Right atrium auricular region (tissue), 2 donors: ENCODE results near the gene CCIN. TPM values are rescaled to one million over a fixed set of nuclear protein-coding genes. Genes with fewer than 3 reads are reported as not detected.

Experiments used
- DNase-seq: peaks from one replicate; pipeline ENCODE4 v3.0.0-alpha.2; 2019; ENCODE audit warnings: low spot score
- H3K27ac ChIP-seq, 2 donors: fragments of 200-600 bp; sonication (generic); 1 replicate in 1 of 2; 2 replicates in 1 of 2; pipeline ENCODE4 v1.5.1; 2016 to 2019
- H3K27me3 ChIP-seq, 2 donors: fragments of 200-600 bp; sonication (generic); one replicate each; pipeline versions ENCODE4 v1.5.1 to v1.6.0; 2017 to 2019
- H3K36me3 ChIP-seq: fragments of 200-600 bp; sonication (generic); one replicate; pipeline ENCODE4 v1.5.1; 2016
- H3K4me1 ChIP-seq, 2 donors: fragments of 200-600 bp; sonication (generic); one replicate each; pipeline versions ENCODE4 v1.5.1 to v1.6.0; 2017 to 2019
- H3K4me3 ChIP-seq, 2 donors: fragments of 200-600 bp; sonication (generic); 1 replicate in 1 of 2; 2 replicates in 1 of 2; pipeline ENCODE4 v1.5.1; 2017 to 2019; ENCODE audit warnings: mild to moderate bottlenecking in 1 of 2, moderate library complexity in 1 of 2
- H3K9me3 ChIP-seq, 2 donors: fragments of 200-600 bp; sonication (generic); one replicate each; pipeline ENCODE4 v1.5.1; 2019
- total RNA-seq, 2 donors: library from RNA; depleted of rRNA; stranded (reverse); fragments of >200 nt; gene quantifications; one replicate each; pipeline ENCODE4 v1.1.0, GENCODE V29; 2016
- TF ChIP-seq, protein P1 (sequence below), 2 donors: fragments of 200-600 bp; sonication (generic); IDR thresholded peaks; one replicate each; pipeline ENCODE4 v1.5.1; 2019; ENCODE audit warnings: antibody characterized with exemption in 2 of 2

The CCIN gene
- total RNA-seq, 2 donors from 2014 or later: not detected

DNA sequence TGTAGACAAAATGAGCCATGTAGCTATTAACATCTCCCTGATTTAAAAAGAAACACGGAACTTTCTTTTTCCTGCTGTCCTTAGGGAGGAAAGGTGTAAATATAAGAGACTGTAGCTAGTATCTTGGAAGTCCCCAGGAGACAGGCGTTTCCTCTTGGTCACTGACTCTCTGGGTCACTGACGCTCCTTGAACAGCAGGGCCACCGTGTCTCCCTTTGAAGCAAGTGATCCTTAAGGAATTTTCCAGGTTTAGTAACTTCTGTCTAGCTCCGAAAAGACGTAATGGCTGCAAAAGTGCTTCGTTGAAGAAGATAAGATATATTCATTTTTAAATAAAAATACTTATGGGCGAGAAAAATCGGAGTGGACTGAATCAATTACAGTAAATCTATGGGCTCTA, 20.8 kb downstream of the CCIN start:
- H3K36me3 ChIP-seq: no peaks in the 10 kb centered on the region
- peaks cover 0 to 40% of the 10 kb centered on the region in 2 donors for H3K4me1 ChIP-seq
- TF ChIP-seq, protein P1, sequence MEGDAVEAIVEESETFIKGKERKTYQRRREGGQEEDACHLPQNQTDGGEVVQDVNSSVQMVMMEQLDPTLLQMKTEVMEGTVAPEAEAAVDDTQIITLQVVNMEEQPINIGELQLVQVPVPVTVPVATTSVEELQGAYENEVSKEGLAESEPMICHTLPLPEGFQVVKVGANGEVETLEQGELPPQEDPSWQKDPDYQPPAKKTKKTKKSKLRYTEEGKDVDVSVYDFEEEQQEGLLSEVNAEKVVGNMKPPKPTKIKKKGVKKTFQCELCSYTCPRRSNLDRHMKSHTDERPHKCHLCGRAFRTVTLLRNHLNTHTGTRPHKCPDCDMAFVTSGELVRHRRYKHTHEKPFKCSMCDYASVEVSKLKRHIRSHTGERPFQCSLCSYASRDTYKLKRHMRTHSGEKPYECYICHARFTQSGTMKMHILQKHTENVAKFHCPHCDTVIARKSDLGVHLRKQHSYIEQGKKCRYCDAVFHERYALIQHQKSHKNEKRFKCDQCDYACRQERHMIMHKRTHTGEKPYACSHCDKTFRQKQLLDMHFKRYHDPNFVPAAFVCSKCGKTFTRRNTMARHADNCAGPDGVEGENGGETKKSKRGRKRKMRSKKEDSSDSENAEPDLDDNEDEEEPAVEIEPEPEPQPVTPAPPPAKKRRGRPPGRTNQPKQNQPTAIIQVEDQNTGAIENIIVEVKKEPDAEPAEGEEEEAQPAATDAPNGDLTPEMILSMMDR (IDR thresholded peaks at IDR 0.05): no peak
- peak overlapping the region; percentile 85 to 91 for H3K27ac ChIP-seq
- peak overlapping the region; percentile 85 to 98 for H3K4me3 ChIP-seq
- no peaks in the 10 kb centered on the region for H3K9me3 ChIP-seq
- DNase-seq: no peak
- no peaks in the 10 kb centered on the region for H3K27me3 ChIP-seq

DNA sequence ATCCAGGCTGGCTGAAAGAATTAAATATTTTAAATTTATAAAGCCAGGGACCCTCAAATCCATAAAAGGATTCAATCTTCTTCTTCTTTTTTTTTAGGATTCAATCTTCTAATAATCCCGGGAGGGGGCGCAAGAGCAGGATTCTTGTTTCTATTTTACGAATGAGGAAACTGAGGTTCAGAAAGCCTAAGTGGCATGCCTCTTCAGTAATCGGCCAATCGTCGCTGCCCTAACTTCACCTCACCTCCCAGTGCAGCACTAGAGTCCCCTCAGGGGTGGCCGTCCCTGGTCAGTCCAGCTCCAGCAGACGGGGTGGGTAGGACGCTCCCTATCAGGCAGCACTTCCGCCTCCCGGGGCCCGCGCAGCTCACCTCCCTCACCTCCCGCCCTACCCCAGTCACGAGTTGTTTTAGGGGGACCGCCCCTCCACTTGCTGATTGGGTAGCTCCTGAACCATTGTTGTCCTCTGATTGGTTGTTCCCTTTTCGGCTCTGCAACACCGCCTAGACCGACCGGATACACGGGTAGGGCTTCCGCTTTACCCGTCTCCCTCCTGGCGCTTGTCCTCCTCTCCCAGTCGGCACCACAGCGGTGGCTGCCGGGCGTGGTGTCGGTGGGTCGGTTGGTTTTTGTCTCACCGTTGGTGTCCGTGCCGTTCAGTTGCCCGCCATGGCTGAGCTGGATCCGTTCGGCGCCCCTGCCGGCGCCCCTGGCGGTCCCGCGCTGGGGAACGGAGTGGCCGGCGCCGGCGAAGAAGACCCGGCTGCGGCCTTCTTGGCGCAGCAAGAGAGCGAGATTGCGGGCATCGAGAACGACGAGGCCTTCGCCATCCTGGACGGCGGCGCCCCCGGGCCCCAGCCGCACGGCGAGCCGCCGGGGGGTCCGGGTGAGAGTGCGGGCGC, 21.5 kb downstream of the CCIN start, which contains the start of gene CLTA:
Gene CLTA, plus strand, starts transcription at position 534 of the 902 bp plus-strand sequence. Its CDS starts 136 bp downstream, at position 670.
- peaks cover 0 to 40% of the 10 kb centered on the region in 2 donors for H3K4me1 ChIP-seq
- TF ChIP-seq, protein P1 (IDR thresholded peaks at IDR 0.05): peak; percentile 28 to 65

GRCh38 chr9:36191290-36191645, 22.1 kb downstream of the CCIN start:
- peaks cover 0 to 40% of the 10 kb centered on the region in 2 donors for H3K4me1 ChIP-seq

More for the DNA sequence above, 21.5 kb downstream of the CCIN start, which contains the start of gene CLTA:
- peak within 1 kb of the TSS; percentile 85 to 91 for H3K27ac ChIP-seq
- peak within 1 kb of the TSS; percentile 85 to 98 for H3K4me3 ChIP-seq
- H3K9me3 ChIP-seq: no peaks in the 10 kb centered on the region
- H3K36me3 ChIP-seq: no peaks in the 10 kb centered on the region
- H3K27me3 ChIP-seq: no peaks in the 10 kb centered on the region
- DNase-seq: peak; percentile 99

GRCh38 chr9:36191686-36192085, 22.5 kb downstream of the CCIN start:
- peaks cover 0 to 40% of the 10 kb centered on the region in 2 donors for H3K4me1 ChIP-seq
- H3K9me3 ChIP-seq: no peaks in the 10 kb centered on the region
- TF ChIP-seq, protein P1 (IDR thresholded peaks at IDR 0.05): no peak
- no peak for DNase-seq
- peak overlapping the region in 1 of 2 donors; percentile 91 for H3K27ac ChIP-seq
- H3K36me3 ChIP-seq: no peaks in the 10 kb centered on the region
- H3K27me3 ChIP-seq: no peaks in the 10 kb centered on the region
- peak overlapping the region; percentile 85 to 98 for H3K4me3 ChIP-seq

More at GRCh38 chr9:36191290-36191645, 22.1 kb downstream of the CCIN start:
- no peaks in the 10 kb centered on the region for H3K9me3 ChIP-seq
- peak overlapping the region; percentile 85 to 91 for H3K27ac ChIP-seq
- H3K4me3 ChIP-seq: peak overlapping the region; percentile 85 to 98
- TF ChIP-seq, protein P1 (IDR thresholded peaks at IDR 0.05): no peak
- H3K36me3 ChIP-seq: no peaks in the 10 kb centered on the region
- no peak for DNase-seq
- no peaks in the 10 kb centered on the region for H3K27me3 ChIP-seq

DNA sequence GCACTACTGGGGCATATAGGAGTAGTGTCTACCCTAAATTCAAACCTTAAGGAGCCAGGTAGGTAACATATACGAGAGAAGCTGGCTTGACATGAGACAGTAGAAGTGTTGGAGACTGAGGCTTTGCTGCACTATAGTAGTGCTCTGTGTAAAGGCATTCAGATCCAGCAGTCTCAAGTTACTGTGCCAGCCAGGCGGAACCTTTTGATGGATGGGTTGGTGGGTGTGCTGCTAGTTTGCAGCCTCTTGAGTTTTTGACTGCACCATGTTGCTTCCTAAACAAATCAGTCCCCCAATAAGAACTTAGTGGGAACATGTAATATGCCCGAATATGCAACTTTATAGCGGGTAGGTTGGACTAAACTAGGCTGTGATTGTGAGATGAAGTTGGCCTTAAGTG, 23.0 kb downstream of the CCIN start:
- DNase-seq: no peak
- H3K4me1 ChIP-seq: peaks cover 0 to 40% of the 10 kb centered on the region in 2 donors
- H3K36me3 ChIP-seq: no peaks in the 10 kb centered on the region
- TF ChIP-seq, protein P1 (IDR thresholded peaks at IDR 0.05): no peak
- peak overlapping the region; percentile 85 to 98 for H3K4me3 ChIP-seq
- no peaks in the 10 kb centered on the region for H3K9me3 ChIP-seq
- H3K27me3 ChIP-seq: no peaks in the 10 kb centered on the region
- H3K27ac ChIP-seq: no peak overlapping the region
